ENCODE results near the gene ACSL1.

The ACSL1 gene

GRCh38 chr4:184825896-184826690 lies at the start of gene ACSL1:
TSS of gene ACSL1 (minus strand) at chr4:184825968. CDS start at chr4:184803514, 22,454 bp downstream.
- H3K4me3 ChIP-seq (ENCODE audit: low read length): peak within 1 kb of the TSS; percentile 87
- H3K4me1 ChIP-seq (ENCODE audit: low read length): peaks cover 20% of the 10 kb centered on the region
- H3K36me3 ChIP-seq (replicated peaks; ENCODE audit: low read depth, low read length): no peaks in the 10 kb centered on the region
- no peaks in the 10 kb centered on the region for H3K27me3 ChIP-seq (ENCODE audit: low read depth, low read length)
- H2AFZ ChIP-seq (ENCODE audit: low read depth, low read length): no peak within 1 kb of the TSS
- peak within 1 kb of the TSS; percentile 73 for H3K9ac ChIP-seq (ENCODE audit: low read length)
- TF ChIP-seq CTCF (IDR thresholded peaks at IDR 0.05; ENCODE audit: low read depth, low read length): no peak
- no peak for TF ChIP-seq EZH2phosphoT487 (IDR thresholded peaks at IDR 0.05; ENCODE audit: low read depth)
- no peaks in the 10 kb centered on the region for H3K9me3 ChIP-seq (ENCODE audit: insufficient read depth, low read length)
- H4K20me1 ChIP-seq (ENCODE audit: insufficient read depth, low read length): no peaks in the 10 kb centered on the region
- H3K4me2 ChIP-seq (ENCODE audit: low read length): peak within 1 kb of the TSS; percentile 83
- H3K79me2 ChIP-seq (ENCODE audit: low read length): peaks cover 43% of the 10 kb centered on the region
- peak within 1 kb of the TSS; percentile 61 for H3K27ac ChIP-seq (ENCODE audit: low read length)

GRCh38 chr4:184873054-184873453 lies 47.3 kb upstream of the ACSL1 start:
- no peak overlapping the region for H2AFZ ChIP-seq (ENCODE audit: low read depth, low read length)
- H3K9ac ChIP-seq (ENCODE audit: low read length): no peak overlapping the region
- no peaks in the 10 kb centered on the region for H4K20me1 ChIP-seq (ENCODE audit: insufficient read depth, low read length)
- H3K36me3 ChIP-seq (replicated peaks; ENCODE audit: low read depth, low read length): no peaks in the 10 kb centered on the region
- H3K27me3 ChIP-seq (ENCODE audit: low read depth, low read length): no peaks in the 10 kb centered on the region
- H3K27ac ChIP-seq (ENCODE audit: low read length): no peak overlapping the region
- no peaks in the 10 kb centered on the region for H3K9me3 ChIP-seq (ENCODE audit: insufficient read depth, low read length)
- TF ChIP-seq CTCF (IDR thresholded peaks at IDR 0.05; ENCODE audit: low read depth, low read length) (no peak), EZH2phosphoT487 (IDR thresholded peaks at IDR 0.05; ENCODE audit: low read depth) (no peak)
- no peak overlapping the region for H3K4me2 ChIP-seq (ENCODE audit: low read length)
- no peaks in the 10 kb centered on the region for H3K4me1 ChIP-seq (ENCODE audit: low read length)
- H3K4me3 ChIP-seq (ENCODE audit: low read length): no peak overlapping the region
- H3K79me2 ChIP-seq (ENCODE audit: low read length): no peaks in the 10 kb centered on the region

GRCh38 chr4:184870718-184871117 lies 45.0 kb upstream of the ACSL1 start:
- Histone ChIP-seq H3K9me3 (ENCODE audit: insufficient read depth, low read length) (no peaks in the 10 kb centered on the region), H2AFZ (ENCODE audit: low read depth, low read length) (no peak overlapping the region), H3K79me2 (ENCODE audit: low read length) (no peaks in the 10 kb centered on the region), H3K4me1 (ENCODE audit: low read length) (no peaks in the 10 kb centered on the region), H3K4me3 (ENCODE audit: low read length) (no peak overlapping the region), H4K20me1 (ENCODE audit: insufficient read depth, low read length) (no peaks in the 10 kb centered on the region), H3K27me3 (ENCODE audit: low read depth, low read length) (no peaks in the 10 kb centered on the region), H3K9ac (ENCODE audit: low read length) (no peak overlapping the region), H3K4me2 (ENCODE audit: low read length) (no peak overlapping the region), H3K27ac (ENCODE audit: low read length) (no peak overlapping the region), H3K36me3 (replicated peaks; ENCODE audit: low read depth, low read length) (no peaks in the 10 kb centered on the region)
- no peak for TF ChIP-seq CTCF (IDR thresholded peaks at IDR 0.05; ENCODE audit: low read depth, low read length)
- no peak for TF ChIP-seq EZH2phosphoT487 (IDR thresholded peaks at IDR 0.05; ENCODE audit: low read depth)

GRCh38 chr4:184868623-184869022 lies 42.9 kb upstream of the ACSL1 start:
- Histone ChIP-seq H3K79me2 (ENCODE audit: low read length) (no peaks in the 10 kb centered on the region), H3K9ac (ENCODE audit: low read length) (no peak overlapping the region), H3K27ac (ENCODE audit: low read length) (no peak overlapping the region), H3K4me2 (ENCODE audit: low read length) (no peak overlapping the region), H3K4me1 (ENCODE audit: low read length) (no peaks in the 10 kb centered on the region), H3K36me3 (replicated peaks; ENCODE audit: low read depth, low read length) (no peaks in the 10 kb centered on the region), H3K27me3 (ENCODE audit: low read depth, low read length) (no peaks in the 10 kb centered on the region), H2AFZ (ENCODE audit: low read depth, low read length) (no peak overlapping the region), H4K20me1 (ENCODE audit: insufficient read depth, low read length) (no peaks in the 10 kb centered on the region), H3K9me3 (ENCODE audit: insufficient read depth, low read length) (no peaks in the 10 kb centered on the region), H3K4me3 (ENCODE audit: low read length) (no peak overlapping the region)
- no peak for TF ChIP-seq EZH2phosphoT487 (IDR thresholded peaks at IDR 0.05; ENCODE audit: low read depth)
- TF ChIP-seq CTCF (IDR thresholded peaks at IDR 0.05; ENCODE audit: low read depth, low read length): no peak

Measured in OCI-LY3 (cell line).